CD4-positive, alpha-beta T cell treated with Interleukin-21 for 1 hour (primary cell): ENCODE data around the gene SPATA21.

Experiments
- DNase-seq: peaks from one replicate; pipeline ENCODE4 v3.0.0-alpha.2; 2020

Gene SPATA21

GRCh38 chr1:16418823-16419425 lies 18.3 kb downstream of the SPATA21 start:
- no peak for DNase-seq

- DNase-seq: no peak
Observed at GRCh38 chr1:16413191-16413590, 24.0 kb downstream of the SPATA21 start.

GRCh38 chr1:16410803-16411202 lies 26.4 kb downstream of the SPATA21 start:
- no peak for DNase-seq

GRCh38 chr1:16409536-16410152 lies 27.6 kb downstream of the SPATA21 start:
- DNase-seq: no peak

- no peak for DNase-seq
Observed at GRCh38 chr1:16406868-16407267, 30.4 kb downstream of the SPATA21 start.

- DNase-seq: no peak
Observed at GRCh38 chr1:16405441-16405840, 31.8 kb downstream of the SPATA21 start.

- no peak for DNase-seq
Observed at GRCh38 chr1:16402742-16403141, 34.5 kb downstream of the SPATA21 start.

- no peak for DNase-seq
Observed at GRCh38 chr1:16398371-16398953, 38.8 kb downstream of the SPATA21 start.

- DNase-seq: no peak
Observed at GRCh38 chr1:16397120-16397519, 40.1 kb downstream of the SPATA21 start.

- DNase-seq: no peak
Observed at GRCh38 chr1:16396591-16396990, 40.6 kb downstream of the SPATA21 start.

- no peak for DNase-seq
Observed at GRCh38 chr1:16394977-16395376, 42.2 kb downstream of the SPATA21 start.

GRCh38 chr1:16393570-16394521 lies 43.4 kb downstream of the SPATA21 start:
- DNase-seq: no peak

- no peak for DNase-seq
Observed at GRCh38 chr1:16392740-16393569, 44.3 kb downstream of the SPATA21 start.

- no peak for DNase-seq
Observed at GRCh38 chr1:16391411-16391810, 45.8 kb downstream of the SPATA21 start.

- peak; percentile 30 for DNase-seq
Observed at GRCh38 chr1:16387201-16388188, 49.7 kb downstream of the SPATA21 start.

GRCh38 chr1:16386454-16387113 lies 50.6 kb downstream of the SPATA21 start:
- DNase-seq: peak; percentile 13

GRCh38 chr1:16385659-16386453 lies 51.4 kb downstream of the SPATA21 start:
- DNase-seq: no peak

- DNase-seq: no peak
Observed at GRCh38 chr1:16383888-16384287, 53.3 kb downstream of the SPATA21 start.

- no peak for DNase-seq
Observed at GRCh38 chr1:16380868-16381267, 56.4 kb downstream of the SPATA21 start.

- no peak for DNase-seq
Observed at GRCh38 chr1:16378443-16378842, 58.8 kb downstream of the SPATA21 start.
